WERI-Rb-1 (cell line): Measurements from ENCODE around the gene ZNF283.

ENCODE experiments used
- DNase-seq: peaks from one replicate; pipeline ENCODE4 v3.0.0-alpha.2; 2020
- H3K27ac ChIP-seq: fragments of 250-450 bp; sonication (Bioruptor Pico); 2 replicates; pipeline ENCODE4 v1.5.1; 2020; ENCODE audit warnings: mild to moderate bottlenecking, moderate library complexity
- H3K27me3 ChIP-seq: fragments of 250-450 bp; sonication (Bioruptor Pico); 2 replicates; pipeline ENCODE4 v1.5.1; 2021; ENCODE audit warnings: mild to moderate bottlenecking, low read depth, moderate library complexity; ENCODE audit not compliant: insufficient read depth, severe bottlenecking
- H3K36me3 ChIP-seq: fragments of 250-450 bp; sonication (Bioruptor Pico); 2 replicates; pipeline ENCODE4 v1.5.1; 2020; ENCODE audit warnings: mild to moderate bottlenecking, moderate library complexity
- H3K4me3 ChIP-seq: 2 replicates; pipeline ENCODE4 v1.5.1; 2011; ENCODE audit warnings: low read depth, mild to moderate bottlenecking, control low read depth, low read length
- H3K9me3 ChIP-seq: fragments of 250-450 bp; sonication (Bioruptor Pico); 2 replicates; pipeline ENCODE4 v1.5.1; 2021; ENCODE audit warnings: mild to moderate bottlenecking, moderate library complexity; ENCODE audit not compliant: severe bottlenecking
- CTCF ChIP-seq: IDR thresholded peaks from 2 replicates; pipeline ENCODE4 v1.5.1; 2011; ENCODE audit warnings: low read depth, mild to moderate bottlenecking, control low read depth, inconsistent platforms, low read length

ZNF283 gene

DNA sequence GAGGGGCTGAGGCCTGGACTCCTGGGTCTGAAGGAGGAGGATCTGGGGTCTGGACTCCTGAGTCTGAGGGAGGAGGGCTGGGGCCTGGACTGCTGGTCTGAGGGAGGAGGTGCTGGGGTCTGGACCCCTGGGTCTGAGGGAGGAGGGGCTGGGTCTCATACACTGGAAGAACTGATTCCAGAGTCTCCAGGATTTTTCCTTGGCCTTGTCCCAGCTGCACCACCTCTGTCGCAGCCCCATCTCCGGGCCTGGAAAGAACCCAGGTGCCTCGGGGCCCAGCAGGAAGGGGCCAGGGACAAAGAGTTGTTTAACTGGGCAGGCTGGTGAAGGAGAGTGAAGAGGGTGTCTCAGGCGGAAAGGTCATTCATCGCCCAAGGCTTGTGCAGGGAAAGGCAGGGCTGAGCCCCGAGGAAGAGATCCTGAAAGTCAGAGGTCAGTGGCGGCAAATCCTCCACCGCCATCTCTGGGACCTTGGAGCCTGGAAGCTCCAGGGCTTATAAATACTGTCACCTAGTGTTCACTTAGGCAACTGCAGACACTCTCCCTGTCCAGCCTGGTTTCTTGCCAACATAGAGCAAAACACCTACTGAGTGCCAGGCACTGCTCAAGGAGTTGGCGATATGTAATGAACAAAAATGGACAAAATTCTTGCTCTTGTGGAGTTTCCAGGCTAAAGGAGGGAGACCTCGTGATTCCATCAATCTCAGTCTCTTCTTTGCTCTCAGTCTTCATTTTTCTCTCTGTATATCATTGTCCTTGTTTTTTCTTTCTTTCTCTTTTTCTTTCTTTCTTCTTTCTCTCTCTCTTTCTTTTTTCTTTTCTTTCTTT, 41.9 kb upstream of the ZNF283 start:
- peak; percentile 90 for TF ChIP-seq CTCF
- peak; percentile 62 for DNase-seq
- H3K4me3 ChIP-seq: no peak overlapping the region
- peak overlapping the region; percentile 46 for H3K27ac ChIP-seq
- H3K9me3 ChIP-seq: no peaks in the 10 kb centered on the region
- no peaks in the 10 kb centered on the region for H3K27me3 ChIP-seq
- H3K36me3 ChIP-seq: no peaks in the 10 kb centered on the region

DNA sequence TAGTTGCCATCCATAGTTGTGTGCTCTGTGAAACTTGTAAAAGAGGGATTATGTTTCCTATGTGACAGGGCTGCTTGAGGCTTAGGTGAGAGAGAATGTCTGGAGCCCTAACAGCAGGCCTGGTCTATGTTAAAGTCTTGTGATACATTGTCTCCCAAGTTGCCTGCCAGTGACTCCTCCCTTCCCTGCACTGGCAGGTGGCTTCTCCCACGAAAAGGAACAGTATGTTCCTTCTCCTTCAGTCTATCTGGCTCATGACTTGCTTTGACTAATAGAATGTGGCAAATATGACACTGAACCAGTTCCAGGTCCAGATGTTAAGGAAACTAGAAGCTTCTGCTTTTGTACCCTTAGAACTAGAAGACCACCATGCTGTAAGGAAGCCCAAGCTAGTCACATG, 40.5 kb upstream of the ZNF283 start:
- Histone ChIP-seq H3K27ac (no peak overlapping the region), H3K9me3 (no peaks in the 10 kb centered on the region), H3K27me3 (no peaks in the 10 kb centered on the region), H3K36me3 (no peaks in the 10 kb centered on the region), H3K4me3 (no peak overlapping the region)
- no peak for DNase-seq
- no peak for TF ChIP-seq CTCF

DNA sequence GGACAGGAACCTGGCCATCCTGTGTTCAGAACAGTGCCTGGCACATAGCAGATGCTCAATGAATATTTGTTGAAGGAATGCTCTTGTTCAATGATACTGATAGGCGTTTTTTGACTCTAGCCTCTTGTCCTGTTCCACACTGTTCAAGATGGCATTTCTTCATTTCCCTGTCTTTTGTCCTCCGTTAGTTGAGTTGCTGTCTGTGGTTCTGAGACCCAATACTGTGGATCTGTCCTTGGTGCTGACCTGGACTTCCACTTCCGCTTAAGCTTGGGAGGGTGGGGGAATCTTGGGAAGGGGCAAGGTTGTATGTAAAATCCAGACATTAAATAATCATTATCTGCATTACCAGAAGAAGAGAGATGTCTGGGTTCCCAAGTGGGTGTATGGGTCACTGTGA, 38.1 kb upstream of the ZNF283 start:
- no peaks in the 10 kb centered on the region for H3K9me3 ChIP-seq
- H3K27ac ChIP-seq: no peak overlapping the region
- H3K4me3 ChIP-seq: no peak overlapping the region
- DNase-seq: no peak
- no peaks in the 10 kb centered on the region for H3K27me3 ChIP-seq
- no peak for TF ChIP-seq CTCF
- no peaks in the 10 kb centered on the region for H3K36me3 ChIP-seq

- DNase-seq: no peak
Observed at GRCh38 chr19:43790587-43790986, 36.5 kb upstream of the ZNF283 start.

GRCh38 chr19:43797118-43797517, 30.0 kb upstream of the ZNF283 start:
- no peak for DNase-seq
- Histone ChIP-seq H3K27me3 (no peaks in the 10 kb centered on the region), H3K4me3 (no peak overlapping the region), H3K36me3 (no peaks in the 10 kb centered on the region), H3K27ac (no peak overlapping the region), H3K9me3 (peaks cover 3% of the 10 kb centered on the region)
- TF ChIP-seq CTCF: no peak

More at GRCh38 chr19:43790587-43790986, 36.5 kb upstream of the ZNF283 start:
- TF ChIP-seq CTCF: no peak
- Histone ChIP-seq H3K36me3 (no peaks in the 10 kb centered on the region), H3K27me3 (no peaks in the 10 kb centered on the region), H3K27ac (no peak overlapping the region), H3K4me3 (no peak overlapping the region), H3K9me3 (no peaks in the 10 kb centered on the region)

DNA sequence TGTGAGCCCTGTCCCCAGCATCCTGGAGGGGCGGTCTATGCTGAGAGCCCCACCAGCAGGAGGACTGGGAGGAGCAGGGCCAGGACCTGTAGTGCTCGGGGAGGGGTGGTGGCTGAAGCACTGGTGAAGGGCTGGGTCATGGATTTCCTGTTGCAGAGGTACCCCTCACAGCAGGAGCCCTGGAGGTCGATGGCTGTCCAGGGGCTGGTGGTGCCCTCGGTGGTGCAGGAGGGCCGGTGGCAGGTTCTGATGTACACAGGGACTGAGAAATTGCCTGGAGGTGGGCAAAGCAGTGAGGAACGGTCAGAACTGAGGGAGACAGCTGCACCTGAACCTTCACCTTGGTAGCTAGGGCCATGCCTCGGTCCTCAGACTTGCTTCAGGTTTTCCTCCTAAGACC, 29.6 kb upstream of the ZNF283 start:
- Histone ChIP-seq H3K9me3 (peaks cover 3% of the 10 kb centered on the region), H3K4me3 (no peak overlapping the region), H3K27me3 (no peaks in the 10 kb centered on the region), H3K36me3 (no peaks in the 10 kb centered on the region), H3K27ac (no peak overlapping the region)
- no peak for DNase-seq
- TF ChIP-seq CTCF: no peak
